Prostate gland (tissue), 2 donors: ENCODE measurements around the gene NPM1. TPM values are rescaled to one million over a fixed set of nuclear protein-coding genes. Genes with fewer than 3 reads are reported as not detected.

Experiments
- DNase-seq: peaks from one replicate; pipeline ENCODE4 v3.0.0-alpha.2; 2019; ENCODE audit warnings: low spot score
- H3K27ac ChIP-seq, 2 donors: fragments of 200-600 bp; sonication (generic); 2 replicates each; pipeline ENCODE4 v1.5.1; 2017 to 2019
- H3K27me3 ChIP-seq: fragments of 200-600 bp; sonication (generic); replicated peaks from 2 replicates; pipeline ENCODE4 v1.5.1; 2019; ENCODE audit not compliant: insufficient read depth
- H3K36me3 ChIP-seq, 2 donors: fragments of 200-600 bp; sonication (generic); 1 replicate in 1 of 2; 2 replicates in 1 of 2; pipeline versions ENCODE4 v1.5.1 to v1.8.1; 2017 to 2019
- H3K4me1 ChIP-seq: fragments of 200-600 bp; sonication (generic); replicated peaks from 2 replicates; pipeline ENCODE4 v1.5.1; 2019
- H3K4me3 ChIP-seq, 2 donors: fragments of 200-600 bp; sonication (generic); 2 replicates each; pipeline ENCODE4 v1.5.1; 2017 to 2019
- H3K9me3 ChIP-seq: fragments of 200-600 bp; sonication (generic); 2 replicates; pipeline ENCODE4 v1.5.1; 2017
- POLR2A ChIP-seq: fragments of 450-650 bp; IDR thresholded peaks from one replicate; pipeline ENCODE4 v1.6.1; 2016; ENCODE audit warnings: antibody characterized with exemption, mild to moderate bottlenecking
- POLR2AphosphoS5 ChIP-seq: sonication (generic); formaldehyde crosslinking; IDR thresholded peaks from one replicate; pipeline ENCODE4 v1.6.1; 2017; ENCODE audit warnings: antibody characterized with exemption
- WGBS: methylation state at CpG from one replicate; pipeline ENCODE4 v1.1.5; 2018; 5-methylcytosine and 5-hydroxymethylcytosine counted together
- intact Hi-C: fragments of 100-400 bp; cut with DNase I; formaldehyde crosslinking; loops from one replicate; pipeline ENCODE4 v1.14.2; 2022
- total RNA-seq, 2 donors: library from RNA; depleted of rRNA; stranded (reverse); fragments of >200 nt; gene quantifications; one replicate each; pipeline ENCODE4 v1.1.0, GENCODE V29; 2016
- TF ChIP-seq, protein P1 (sequence below), 4 experiments: fragments of 200-600 bp in 2 of 4; fragments of 450-650 bp in 2 of 4; sonication (generic) in 2 of 4; IDR thresholded peaks; 1 replicate in 3 of 4; 2 replicates in 1 of 4; pipeline ENCODE4 v1.5.1; 2016 to 2019; ENCODE audit warnings: antibody characterized with exemption in 4 of 4, mild to moderate bottlenecking in 2 of 4, moderate library complexity in 2 of 4

The NPM1 gene
- total RNA-seq, 2 donors from 2014 or later, result 397 to 544 TPM

DNA sequence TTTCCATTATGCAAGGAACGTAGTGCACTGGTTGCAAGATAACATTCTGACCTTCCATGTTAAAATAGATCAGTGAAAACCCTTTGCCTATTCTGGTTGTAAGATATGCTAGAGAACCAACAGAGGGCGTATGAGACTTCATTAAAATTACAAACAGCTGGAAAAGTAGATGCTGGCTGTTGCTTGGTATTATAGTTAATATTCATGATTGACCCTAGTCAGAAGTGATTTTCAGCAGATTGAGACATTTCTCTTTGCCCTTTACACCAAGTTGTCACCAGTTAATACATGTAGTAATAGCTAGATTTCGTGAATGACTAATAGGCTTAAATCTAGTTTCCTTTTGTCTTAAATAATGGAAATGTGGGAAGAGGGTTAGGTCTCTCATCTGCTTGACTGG lies 18.0 kb downstream of the NPM1 start:
- Histone ChIP-seq H3K4me1 (no peaks in the 10 kb centered on the region), H3K9me3 (no peaks in the 10 kb centered on the region), H3K36me3 (peaks cover 0 to 6% of the 10 kb centered on the region in 2 donors), H3K4me3 (no peak overlapping the region), H3K27me3 (no peaks in the 10 kb centered on the region), H3K27ac (no peak overlapping the region)
- TF ChIP-seq POLR2AphosphoS5 (no peak), POLR2A (no peak)
- TF ChIP-seq, protein P1, sequence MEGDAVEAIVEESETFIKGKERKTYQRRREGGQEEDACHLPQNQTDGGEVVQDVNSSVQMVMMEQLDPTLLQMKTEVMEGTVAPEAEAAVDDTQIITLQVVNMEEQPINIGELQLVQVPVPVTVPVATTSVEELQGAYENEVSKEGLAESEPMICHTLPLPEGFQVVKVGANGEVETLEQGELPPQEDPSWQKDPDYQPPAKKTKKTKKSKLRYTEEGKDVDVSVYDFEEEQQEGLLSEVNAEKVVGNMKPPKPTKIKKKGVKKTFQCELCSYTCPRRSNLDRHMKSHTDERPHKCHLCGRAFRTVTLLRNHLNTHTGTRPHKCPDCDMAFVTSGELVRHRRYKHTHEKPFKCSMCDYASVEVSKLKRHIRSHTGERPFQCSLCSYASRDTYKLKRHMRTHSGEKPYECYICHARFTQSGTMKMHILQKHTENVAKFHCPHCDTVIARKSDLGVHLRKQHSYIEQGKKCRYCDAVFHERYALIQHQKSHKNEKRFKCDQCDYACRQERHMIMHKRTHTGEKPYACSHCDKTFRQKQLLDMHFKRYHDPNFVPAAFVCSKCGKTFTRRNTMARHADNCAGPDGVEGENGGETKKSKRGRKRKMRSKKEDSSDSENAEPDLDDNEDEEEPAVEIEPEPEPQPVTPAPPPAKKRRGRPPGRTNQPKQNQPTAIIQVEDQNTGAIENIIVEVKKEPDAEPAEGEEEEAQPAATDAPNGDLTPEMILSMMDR (IDR thresholded peaks at IDR 0.05), result peak in 2 of 4 experiments; percentile 6 to 9
- intact Hi-C loops, result no loop called here
- WGBS, result 56% methylated on average over 3 of the region's 3 CpGs
- no peak for DNase-seq

DNA sequence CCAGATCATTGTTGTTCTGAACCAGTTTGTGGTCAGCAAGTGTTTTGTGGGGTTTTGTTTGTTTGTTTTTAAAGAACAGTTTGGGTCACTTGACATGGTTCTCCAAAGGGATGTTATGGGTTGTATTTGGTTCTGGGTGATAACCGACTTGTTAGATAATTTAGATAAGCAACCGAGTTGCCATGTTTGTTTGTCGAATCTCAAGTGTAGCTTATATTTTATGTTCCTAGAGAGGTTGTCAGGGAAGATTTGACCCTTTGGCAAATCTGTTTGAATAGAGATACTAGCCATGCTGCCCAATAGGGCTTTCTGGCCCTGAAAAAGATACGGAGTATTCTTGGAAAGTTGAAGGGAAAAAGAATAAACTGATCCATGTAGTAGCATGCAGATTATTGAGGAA lies 19.6 kb downstream of the NPM1 start:
- no peaks in the 10 kb centered on the region for H3K9me3 ChIP-seq

DNA sequence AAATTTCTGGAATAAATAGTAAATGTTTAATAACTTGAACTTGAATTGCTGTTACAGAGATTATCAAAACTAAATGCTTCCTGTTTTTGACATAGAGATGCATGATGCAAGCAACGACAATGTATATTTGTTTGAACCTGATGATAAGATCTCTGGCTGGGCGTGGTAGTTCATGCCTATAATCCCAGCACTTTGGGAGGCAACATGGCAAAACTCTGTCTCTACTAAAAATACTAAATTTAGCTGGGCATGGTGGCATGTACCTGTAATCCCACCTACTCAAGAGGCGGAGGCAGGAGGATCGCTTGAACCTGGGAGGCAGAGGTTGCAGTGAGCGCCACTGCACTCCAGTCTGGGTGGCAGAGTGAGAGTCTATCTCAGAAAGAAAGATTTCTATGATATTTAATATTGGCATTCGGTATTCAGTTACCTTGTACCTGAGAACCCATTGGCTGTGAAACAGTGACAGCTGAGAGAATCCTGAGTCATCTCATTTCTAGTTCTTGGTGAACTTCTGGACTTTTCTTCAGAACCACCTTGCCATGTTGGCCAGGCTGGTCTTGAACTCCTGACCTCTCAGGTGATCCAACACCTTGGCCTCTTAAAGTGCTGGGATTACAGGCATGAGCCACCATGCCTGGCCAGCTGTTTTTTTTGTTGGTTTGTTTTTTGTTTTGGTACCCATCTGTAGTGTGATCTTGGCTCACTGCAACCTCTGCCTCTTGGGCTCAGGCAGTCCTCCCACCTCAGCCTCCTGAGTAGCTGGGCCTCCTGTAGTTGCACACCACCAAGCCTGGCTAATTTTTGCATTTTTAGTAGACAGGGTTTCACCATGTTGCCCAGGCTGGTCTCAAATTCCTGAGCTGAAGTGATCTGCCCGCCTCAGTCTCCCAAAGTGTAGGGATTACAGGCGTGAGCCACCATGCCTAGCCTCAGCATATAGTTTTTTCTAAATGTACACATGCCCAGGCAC lies 21.8 kb downstream of the NPM1 start:
- WGBS, result 80% methylated on average over 8 of the region's 8 CpGs
- DNase-seq, result no peak

More for the DNA sequence above, 19.6 kb downstream of the NPM1 start:
- H3K27me3 ChIP-seq, result no peaks in the 10 kb centered on the region
- H3K4me1 ChIP-seq, result no peaks in the 10 kb centered on the region
- H3K4me3 ChIP-seq, result no peak overlapping the region
- H3K36me3 ChIP-seq, result no peaks in the 10 kb centered on the region
- intact Hi-C loops, result no loop called here
- H3K27ac ChIP-seq, result no peak overlapping the region
- 69% methylated on average over 4 of the region's 4 CpGs for WGBS
- no peak for DNase-seq
- no peak for TF ChIP-seq POLR2A

DNA sequence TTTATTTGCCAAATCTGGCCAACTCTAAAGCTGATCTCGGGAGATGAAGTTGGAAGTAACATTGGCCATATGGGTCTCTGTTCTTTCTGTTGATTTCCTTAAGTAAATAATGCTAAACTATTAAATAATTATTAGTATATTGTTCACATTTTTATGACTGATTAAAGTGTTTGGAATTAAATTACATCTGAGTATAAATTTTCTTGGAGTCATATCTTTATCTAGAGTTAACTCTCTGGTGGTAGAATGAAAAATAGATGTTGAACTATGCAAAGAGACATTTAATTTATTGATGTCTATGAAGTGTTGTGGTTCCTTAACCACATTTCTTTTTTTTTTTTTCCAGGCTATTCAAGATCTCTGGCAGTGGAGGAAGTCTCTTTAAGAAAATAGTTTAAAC lies 22.5 kb downstream of the NPM1 start:
- 2% methylated on average over 1 of the region's 1 CpG for WGBS
- Histone ChIP-seq H3K36me3 (no peaks in the 10 kb centered on the region), H3K9me3 (no peaks in the 10 kb centered on the region), H3K27me3 (no peaks in the 10 kb centered on the region), H3K4me1 (no peaks in the 10 kb centered on the region), H3K4me3 (no peak overlapping the region), H3K27ac (no peak overlapping the region)
- TF ChIP-seq POLR2A, result no peak
- no peak for TF ChIP-seq POLR2AphosphoS5
- TF ChIP-seq, protein P1 (IDR thresholded peaks at IDR 0.05), result no peak
- intact Hi-C loops, result no loop called here
- DNase-seq, result no peak

More for the DNA sequence above, 21.8 kb downstream of the NPM1 start:
- TF ChIP-seq, protein P1 (IDR thresholded peaks at IDR 0.05), result no peak
- no peak for TF ChIP-seq POLR2AphosphoS5
- H3K4me3 ChIP-seq, result no peak overlapping the region
- intact Hi-C loops, result no loop called here
- H3K4me1 ChIP-seq, result no peaks in the 10 kb centered on the region
- H3K36me3 ChIP-seq, result no peaks in the 10 kb centered on the region
- no peaks in the 10 kb centered on the region for H3K27me3 ChIP-seq
- H3K9me3 ChIP-seq, result no peaks in the 10 kb centered on the region
- no peak overlapping the region for H3K27ac ChIP-seq

DNA sequence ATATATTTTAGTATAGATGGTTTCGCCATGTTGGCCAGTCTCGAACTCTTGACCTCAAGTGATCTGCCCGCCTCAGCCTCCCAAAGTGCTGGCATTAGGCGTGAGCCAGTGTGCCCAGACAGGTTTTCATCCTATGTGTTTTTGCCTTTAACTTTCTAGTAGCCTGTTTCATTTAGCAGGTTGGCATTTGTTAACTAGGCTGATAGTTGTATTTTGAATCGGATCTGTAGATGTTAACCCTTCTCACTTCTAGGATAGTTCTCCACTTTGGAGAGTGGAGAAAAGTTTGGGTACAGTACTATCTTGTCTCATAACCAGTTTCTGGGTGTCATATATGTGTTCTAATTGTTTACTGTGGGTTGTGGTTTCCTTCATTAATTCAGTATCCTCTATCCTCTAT lies 24.5 kb downstream of the NPM1 start:
- H3K27me3 ChIP-seq, result no peaks in the 10 kb centered on the region
- no peak overlapping the region for H3K4me3 ChIP-seq
- H3K36me3 ChIP-seq, result no peaks in the 10 kb centered on the region
- 91% methylated on average over 5 of the region's 5 CpGs for WGBS
- TF ChIP-seq, protein P1 (IDR thresholded peaks at IDR 0.05), result no peak
- no peak for TF ChIP-seq POLR2AphosphoS5
- no peak for TF ChIP-seq POLR2A
- H3K4me1 ChIP-seq, result no peaks in the 10 kb centered on the region
- DNase-seq, result no peak
- no peak overlapping the region for H3K27ac ChIP-seq
- intact Hi-C loops, result no loop called here
- no peaks in the 10 kb centered on the region for H3K9me3 ChIP-seq
